HCT116 (cell line): ENCODE data around the gene SSU72. TPM values are rescaled to one million over a fixed set of nuclear protein-coding genes. Genes with fewer than 3 reads are reported as not detected.

Experiments used
- ATAC-seq: fragments of 200-7000 bp; cut with Tn5 transposase; 2 replicates; pipeline ENCODE4 v1.9.1; 2020; ENCODE audit warnings: mild to moderate bottlenecking, moderate library complexity
- BruUV-seq: library from RNA; stranded (reverse); fragments of 400-500 nt; replicated peaks from 2 replicates; lab custom pipeline; 2021; lab: Mats Ljungman, UMichigan
- CTCF ChIA-PET: fragments of 300-600 bp; sonication (Branson Sonifier 250); formaldehyde crosslinking; loops from one replicate; lab custom pipeline; 2021; ENCODE audit warnings: antibody characterized with exemption; lab: Charles Lee
- POLR2A ChIA-PET: fragments of 300-600, 350-600 bp; sonication (Branson Sonifier 250); formaldehyde crosslinking; loops from one replicate; lab custom pipeline; 2021; ENCODE audit warnings: antibody characterized with exemption; lab: Charles Lee
- RAD21 ChIA-PET, 2 experiments: fragments of 300-600 bp; sonication (Branson Sonifier 250); formaldehyde crosslinking; loops; one replicate each; lab custom pipeline; 2023; ENCODE audit warnings: low total read pairs in 2 of 2; ENCODE audit not compliant: uncharacterized antibody in 2 of 2, unreplicated experiment in 2 of 2, low non-redundant PET in 1 of 2; lab: Charles Lee
- DNase-seq: peaks from one replicate; pipeline ENCODE4 v3.0.0-alpha.2; 2010; ENCODE audit warnings: low read depth, low spot score
- H2AFZ ChIP-seq: fragments of 200-600 bp; shearing (Covaris generic), sonication (generic); 2 replicates; pipeline ENCODE4 v1.6.1; 2017; ENCODE audit warnings: low read depth, mixed run types, mixed read lengths, antibody characterized with exemption, low read length; ENCODE audit not compliant: poor library complexity, severe bottlenecking
- H3K27ac ChIP-seq: 2 replicates; pipeline ENCODE4 v1.5.1; 2012; ENCODE audit warnings: low read depth, low read length
- H3K27me3 ChIP-seq: fragments of 200-600 bp; sonication (generic); 2 replicates; pipeline ENCODE4 v1.6.1; 2016; ENCODE audit warnings: mixed run types, low read length, mixed read lengths; ENCODE audit not compliant: insufficient read depth
- H3K36me3 ChIP-seq, 2 experiments: fragments of 200-500 bp in 1 of 2; fragments of 200-600 bp in 1 of 2; sonication (Bioruptor generic) in 1 of 2; sonication (generic) in 1 of 2; 2 replicates each; pipeline versions ENCODE4 v1.5.1 to v1.6.1; 2014 to 2016; ENCODE audit warnings: low read length in 2 of 2, inconsistent platforms in 1 of 2, mixed read lengths in 1 of 2, mixed run types in 1 of 2; ENCODE audit not compliant: insufficient read depth in 2 of 2, control insufficient read depth in 1 of 2
- H3K4me1 ChIP-seq, 2 experiments: fragments of 200-600 bp in 1 of 2; sonication (generic) in 1 of 2; 2 replicates each; pipeline versions ENCODE4 v1.5.1 to v1.6.1; 2012 to 2017; ENCODE audit warnings: low read length in 2 of 2, inconsistent platforms in 1 of 2, mild to moderate bottlenecking in 1 of 2, mixed read lengths in 1 of 2, mixed run types in 1 of 2, moderate library complexity in 1 of 2; ENCODE audit not compliant: insufficient read depth in 2 of 2, control insufficient read depth in 1 of 2
- H3K4me2 ChIP-seq: fragments of 200-600 bp; sonication (generic); 2 replicates; pipeline ENCODE4 v1.6.1; 2017; ENCODE audit warnings: mixed run types, low read length, mixed read lengths
- H3K4me3 ChIP-seq, 2 experiments: fragments of 200-600 bp in 1 of 2; sonication (generic) in 1 of 2; replicated peaks in 1 of 2; 2 replicates each; pipeline ENCODE4 v1.5.1; 2011 to 2016; ENCODE audit warnings: low read length in 2 of 2, control low read depth in 1 of 2, low read depth in 1 of 2, mild to moderate bottlenecking in 1 of 2, mixed read lengths in 1 of 2, mixed run types in 1 of 2
- H3K79me2 ChIP-seq: fragments of 200-600 bp; sonication (generic); 2 replicates; pipeline ENCODE4 v1.6.1; 2017; ENCODE audit warnings: mild to moderate bottlenecking, mixed run types, low read length, moderate library complexity, mixed read lengths; ENCODE audit not compliant: insufficient read depth
- H3K9ac ChIP-seq: fragments of 200-600 bp; sonication (generic); 2 replicates; pipeline ENCODE4 v1.6.1; 2016; ENCODE audit warnings: low read length, mixed read lengths
- H3K9me2 ChIP-seq: fragments of 200-600 bp; sonication (generic), shearing (Covaris generic); 2 replicates; pipeline ENCODE4 v1.6.1; 2017; ENCODE audit warnings: mixed run types, mild to moderate bottlenecking, moderate library complexity; ENCODE audit not compliant: insufficient read depth
- H3K9me3 ChIP-seq, 2 experiments: fragments of 200-500 bp in 1 of 2; fragments of 200-600 bp in 1 of 2; sonication (Bioruptor generic) in 1 of 2; sonication (generic) in 1 of 2; 2 replicates each; pipeline ENCODE4 v1.6.1; 2014 to 2017; ENCODE audit warnings: low read length in 2 of 2, mixed read lengths in 2 of 2, inconsistent platforms in 1 of 2, low read depth in 1 of 2, mild to moderate bottlenecking in 1 of 2, mixed run types in 1 of 2, moderate library complexity in 1 of 2; ENCODE audit not compliant: control insufficient read depth in 1 of 2, insufficient read depth in 1 of 2
- H4K20me1 ChIP-seq: fragments of 200-600 bp; sonication (generic), shearing (Covaris generic); 2 replicates; pipeline ENCODE4 v1.6.1; 2017; ENCODE audit warnings: mixed run types, mild to moderate bottlenecking, moderate library complexity; ENCODE audit not compliant: insufficient read depth
- CEBPB ChIP-seq: IDR thresholded peaks from 2 replicates; pipeline ENCODE4 v1.6.1; 2012; ENCODE audit warnings: low read depth
- EGR1 ChIP-seq: IDR thresholded peaks from 2 replicates; pipeline ENCODE4 v1.6.1; 2012; ENCODE audit warnings: low read depth
- ELF1 ChIP-seq: IDR thresholded peaks from 2 replicates; pipeline ENCODE4 v1.6.1; 2012; ENCODE audit warnings: low read depth, borderline replicate concordance
- EZH2 ChIP-seq: fragments of 200-600 bp; sonication (generic); IDR thresholded peaks from 2 replicates; pipeline ENCODE4 v1.6.1; 2017; ENCODE audit warnings: antibody characterized with exemption, mixed run types
- REST ChIP-seq: IDR thresholded peaks from 2 replicates; pipeline ENCODE4 v1.6.1; 2012; ENCODE audit warnings: low read depth
- SIN3A ChIP-seq: IDR thresholded peaks from 2 replicates; pipeline ENCODE4 v1.6.1; 2012; ENCODE audit warnings: low read depth
- TCF7L2 ChIP-seq: IDR thresholded peaks from 2 replicates; pipeline ENCODE4 v1.7.0; 2011; ENCODE audit warnings: borderline replicate concordance, inconsistent platforms; ENCODE audit not compliant: insufficient read depth, insufficient read length; ENCODE audit errors: extremely low read depth
- ZBTB33 ChIP-seq: IDR thresholded peaks from 2 replicates; pipeline ENCODE4 v1.6.1; 2011; ENCODE audit warnings: mild to moderate bottlenecking, low read length, moderate library complexity; ENCODE audit not compliant: insufficient replicate concordance; ENCODE audit errors: extremely low read depth
- ZFX ChIP-seq: fragments of 450-650 bp; IDR thresholded peaks from 2 replicates; pipeline ENCODE4 v1.6.1; 2017
- ZNF274 ChIP-seq: fragments of 200-500 bp; sonication (Bioruptor generic); IDR thresholded peaks from 2 replicates; pipeline ENCODE4 v1.6.1; 2014; ENCODE audit warnings: mild to moderate bottlenecking, low read depth, low read length, inconsistent platforms
- intact Hi-C: fragments of 100-400 bp; cut with micrococcal nuclease; formaldehyde crosslinking; loops from 2 replicates; pipeline ENCODE4 v1.10.0; 2022
- total RNA-seq: library from RNA; stranded (reverse); gene quantifications from one replicate; pipeline ENCODE4 v1.2.1, GENCODE V29; 2021; ENCODE audit not compliant: unreplicated experiment
- TF ChIP-seq, protein P1 (sequence below): IDR thresholded peaks from 2 replicates; pipeline ENCODE4 v1.6.1; 2012
- TF ChIP-seq, protein P2 (sequence below), 3 experiments: fragments of 200-600 bp in 1 of 3; sonication (generic) in 1 of 3; IDR thresholded peaks in 2 of 3; conservative IDR thresholded peaks in 1 of 3; 2 replicates each; pipeline ENCODE4 v1.5.1; 2012 to 2017; ENCODE audit warnings: low read depth in 2 of 3, low read length in 2 of 3, antibody characterized with exemption in 1 of 3, borderline replicate concordance in 1 of 3, control low read depth in 1 of 3, mild to moderate bottlenecking in 1 of 3, mixed read lengths in 1 of 3, mixed run types in 1 of 3, moderate library complexity in 1 of 3; ENCODE audit not compliant: insufficient read depth in 1 of 3

The SSU72 gene
- total RNA-seq, 1 experiment from 2014 or later = 134 TPM

DNA sequence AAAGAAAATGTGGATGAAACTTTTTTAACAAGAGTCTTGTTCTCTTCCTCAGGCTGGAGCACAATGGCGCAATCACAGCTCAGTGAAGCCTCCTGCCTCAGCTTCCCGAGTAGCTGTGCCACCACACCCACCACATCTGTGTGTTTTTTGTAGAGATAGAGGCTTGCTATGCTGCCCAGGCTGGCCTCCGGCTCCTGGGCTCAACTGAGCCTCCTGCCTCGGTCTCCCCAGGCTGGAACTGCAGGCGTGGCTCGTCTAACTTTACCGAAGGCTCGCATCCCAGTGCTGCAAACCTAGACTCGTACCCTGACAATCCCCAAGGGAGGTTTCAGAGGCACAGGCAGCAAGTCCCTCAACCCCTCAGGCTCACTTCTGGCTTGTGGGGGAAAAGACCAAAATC lies 14.5 kb downstream of the SSU72 start:
- peaks cover 0 to 9% of the 10 kb centered on the region in 2 experiments; a peak in 2 of 4 replicates for H3K4me1 ChIP-seq
- no TSS peak for BruUV-seq
- H2AFZ ChIP-seq = no peak overlapping the region
- H3K4me3 ChIP-seq = no peak overlapping the region
- CTCF ChIA-PET = no interaction called here
- peaks cover 65% of the 10 kb centered on the region for H3K79me2 ChIP-seq
- ATAC-seq = no peak
- RAD21 ChIA-PET = no interaction called here
- H3K9me2 ChIP-seq = no peaks in the 10 kb centered on the region
- no peak overlapping the region for H3K4me2 ChIP-seq
- intact Hi-C loops = no loop called here
- TF ChIP-seq TCF7L2 (no peak), ZNF274 (no peak)
- TF ChIP-seq, protein P1, sequence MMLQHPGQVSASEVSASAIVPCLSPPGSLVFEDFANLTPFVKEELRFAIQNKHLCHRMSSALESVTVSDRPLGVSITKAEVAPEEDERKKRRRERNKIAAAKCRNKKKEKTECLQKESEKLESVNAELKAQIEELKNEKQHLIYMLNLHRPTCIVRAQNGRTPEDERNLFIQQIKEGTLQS = no peak
- H3K27me3 ChIP-seq = no peaks in the 10 kb centered on the region
- H3K27ac ChIP-seq = no peak overlapping the region
- H4K20me1 ChIP-seq = peaks cover 5% of the 10 kb centered on the region; the same call in 1 of the 2 replicates
- DNase-seq = no peak
- H3K36me3 ChIP-seq = peaks cover 9 to 36% of the 10 kb centered on the region in 2 experiments
- no peak overlapping the region for H3K9ac ChIP-seq
- POLR2A ChIA-PET = no interaction called here
- no peaks in the 10 kb centered on the region for H3K9me3 ChIP-seq

GRCh38 chr1:1559066-1559465 lies 15.6 kb downstream of the SSU72 start:
- intact Hi-C loops = no loop called here
- peaks cover 0 to 16% of the 10 kb centered on the region in 2 experiments; a peak in 2 of 4 replicates for H3K4me1 ChIP-seq
- H3K79me2 ChIP-seq = peaks cover 54% of the 10 kb centered on the region
- DNase-seq (no peak), ATAC-seq (no peak)
- no peaks in the 10 kb centered on the region for H3K9me2 ChIP-seq
- H4K20me1 ChIP-seq = no peaks in the 10 kb centered on the region; the same call in 1 of the 2 replicates
- H3K27ac ChIP-seq = no peak overlapping the region
- no peak overlapping the region for H3K9ac ChIP-seq
- ChIA-PET CTCF (no interaction called here), POLR2A (interaction anchor here (0.6 kb wide), 1 partner anchor 11 kb away, joined by 5 read pairs; no protein-coding TSS in a partner anchor), RAD21 (no interaction called here)
- no peaks in the 10 kb centered on the region for H3K9me3 ChIP-seq
- H3K4me2 ChIP-seq = no peak overlapping the region
- peaks cover 6 to 26% of the 10 kb centered on the region in 2 experiments for H3K36me3 ChIP-seq
- no peaks in the 10 kb centered on the region for H3K27me3 ChIP-seq
- BruUV-seq = no TSS peak
- H2AFZ ChIP-seq = no peak overlapping the region
- H3K4me3 ChIP-seq = no peak overlapping the region
- TF ChIP-seq CEBPB = no peak
- no peak for TF ChIP-seq REST
- TF ChIP-seq ZFX = no peak
- no peak for TF ChIP-seq EZH2
- TF ChIP-seq SIN3A = no peak
- TF ChIP-seq, protein P2, sequence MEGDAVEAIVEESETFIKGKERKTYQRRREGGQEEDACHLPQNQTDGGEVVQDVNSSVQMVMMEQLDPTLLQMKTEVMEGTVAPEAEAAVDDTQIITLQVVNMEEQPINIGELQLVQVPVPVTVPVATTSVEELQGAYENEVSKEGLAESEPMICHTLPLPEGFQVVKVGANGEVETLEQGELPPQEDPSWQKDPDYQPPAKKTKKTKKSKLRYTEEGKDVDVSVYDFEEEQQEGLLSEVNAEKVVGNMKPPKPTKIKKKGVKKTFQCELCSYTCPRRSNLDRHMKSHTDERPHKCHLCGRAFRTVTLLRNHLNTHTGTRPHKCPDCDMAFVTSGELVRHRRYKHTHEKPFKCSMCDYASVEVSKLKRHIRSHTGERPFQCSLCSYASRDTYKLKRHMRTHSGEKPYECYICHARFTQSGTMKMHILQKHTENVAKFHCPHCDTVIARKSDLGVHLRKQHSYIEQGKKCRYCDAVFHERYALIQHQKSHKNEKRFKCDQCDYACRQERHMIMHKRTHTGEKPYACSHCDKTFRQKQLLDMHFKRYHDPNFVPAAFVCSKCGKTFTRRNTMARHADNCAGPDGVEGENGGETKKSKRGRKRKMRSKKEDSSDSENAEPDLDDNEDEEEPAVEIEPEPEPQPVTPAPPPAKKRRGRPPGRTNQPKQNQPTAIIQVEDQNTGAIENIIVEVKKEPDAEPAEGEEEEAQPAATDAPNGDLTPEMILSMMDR (IDR thresholded peaks at IDR 0.05 in 2 of 3, conservative IDR thresholded peaks at IDR 0.05 in 1 of 3; ENCODE audit: borderline replicate concordance in 1 of 3, insufficient read depth in 1 of 3, low read depth in 2 of 3, low read length in 2 of 3) = no peak
- TF ChIP-seq ZBTB33 = no peak
- TF ChIP-seq ELF1 = no peak
- TF ChIP-seq EGR1 = no peak
- no peak for TF ChIP-seq ZNF274
